Measurements from ENCODE around the gene DUSP16. TPM values are rescaled to one million over a fixed set of nuclear protein-coding genes. Genes with fewer than 3 reads are reported as not detected.
A peak's percentile ranks its signal among the peaks of the same experiment; 100 is the strongest.

Gene DUSP16
- total and polyA plus RNA-seq, 2 of the 8 experiments (the other 6 are each of a cell fraction or from before 2014, with no cell fraction given), result 31.6 to 55.9 TPM

GRCh38 chr12:12503384-12504078 is 59.1 kb downstream of the DUSP16 start:
- H3K36me3 ChIP-seq (ENCODE audit: control insufficient read depth in 2 of 4, insufficient read depth in 4 of 4, low read length in 3 of 4), result no peaks in the 10 kb centered on the region
- no peak overlapping the region for H3K56ac ChIP-seq (replicated peaks; ENCODE audit: insufficient read length, low read depth, low read length)
- H3K9me3 ChIP-seq (ENCODE audit: insufficient read depth in 2 of 2, low read depth in 1 of 2, low read length in 1 of 2), result no peaks in the 10 kb centered on the region
- no peak overlapping the region for H2BK15ac ChIP-seq (ENCODE audit: low read length)
- no peak for TF ChIP-seq MAFK (IDR thresholded peaks at IDR 0.05; ENCODE audit: low read depth, low read length)
- TF ChIP-seq CBX5 (IDR thresholded peaks at IDR 0.05; ENCODE audit: low read depth, low read length), result no peak
- peak; percentile 52 to 65 for TF ChIP-seq RAD21 (IDR thresholded peaks at IDR 0.05 in 1 of 2, conservative IDR thresholded peaks at IDR 0.05 in 1 of 2; ENCODE audit: low read depth in 2 of 2, low read length in 2 of 2)
- TF ChIP-seq CTCF (IDR thresholded peaks at IDR 0.05; ENCODE audit: control extremely low read depth in 1 of 3, insufficient read depth in 1 of 3, low read depth in 1 of 3, low read length in 3 of 3), result peak; percentile 36 to 52 (median 42); a peak in 3 of 4 replicates
- H2BK20ac ChIP-seq (ENCODE audit: low read length), result no peak overlapping the region
- H3K4me1 ChIP-seq (replicated peaks in 1 of 4; ENCODE audit: control insufficient read depth in 3 of 4, insufficient read depth in 4 of 4, low read length in 3 of 4), result peaks cover 0 to 23% (median 8%) of the 10 kb centered on the region in 4 experiments; a peak in 4 of 7 replicates
- H3K18ac ChIP-seq (ENCODE audit: extremely low read depth, low read length), result no peak overlapping the region
- FAIRE-seq, result no peak
- POLR2A ChIA-PET (ENCODE audit: partially characterized antibody), result interaction anchor here (0.8 kb wide), 1 partner anchor 12 kb away, joined by 4 read pairs; no protein-coding TSS in a partner anchor
- H3K4ac ChIP-seq (replicated peaks; ENCODE audit: insufficient read length, low read depth, low read length), result no peak overlapping the region
- peak overlapping the region in 1 of 4 experiments; percentile 58; a peak in 1 of 7 replicates for H3K9ac ChIP-seq (replicated peaks in 1 of 4; ENCODE audit: extremely low read depth in 1 of 4, low read depth in 3 of 4, low read length in 3 of 4)
- H3K4me3 ChIP-seq (ENCODE audit: extremely low read depth in 1 of 4, insufficient read depth in 2 of 4, low read depth in 3 of 4, low read length in 4 of 4), result no peak overlapping the region
- H2BK5ac ChIP-seq (ENCODE audit: low read depth, low read length), result no peak overlapping the region
- H2BK12ac ChIP-seq (ENCODE audit: low read depth, low read length), result no peak overlapping the region
- H4K20me1 ChIP-seq (replicated peaks in 1 of 2; ENCODE audit: control insufficient read depth in 1 of 2, insufficient read depth in 2 of 2, low read length in 2 of 2), result peaks cover 2 to 5% of the 10 kb centered on the region in 2 experiments
- no peak overlapping the region for H3K23ac ChIP-seq (ENCODE audit: insufficient read length)
- CTCF ChIA-PET (ENCODE audit: partially characterized antibody), result interaction anchor here (0.5 to 3.2 kb wide), 27 partner anchors 8 to 233 kb away, joined by 3 to 14 read pairs (median 4); partner anchors contain the start of gene DUSP16
- H4K8ac ChIP-seq (ENCODE audit: extremely low read depth, insufficient read depth, low read length), result no peak overlapping the region
- H3K14ac ChIP-seq (ENCODE audit: insufficient read length), result no peak overlapping the region
- no peak overlapping the region for H2BK120ac ChIP-seq (replicated peaks; ENCODE audit: low read depth, low read length)
- no peak overlapping the region for H4K5ac ChIP-seq (ENCODE audit: insufficient read length, low read depth, low read length)
- no peak overlapping the region for H3K27ac ChIP-seq (ENCODE audit: low read depth, low read length)
- H2AFZ ChIP-seq (ENCODE audit: low read length), result no peak overlapping the region
- peaks cover 5% of the 10 kb centered on the region; the same call in 1 of the 2 replicates for H3K79me1 ChIP-seq (ENCODE audit: low read depth, low read length)
- WGBS, 2 experiments (ENCODE audit: extremely low coverage in 1 of 2, insufficient coverage in 1 of 2, insufficient read length in 1 of 2, insufficient replicate concordance in 2 of 2, low coverage in 1 of 2, low lambda C conversion rate in 2 of 2, missing lambda C conversion rate in 1 of 2), result 74% methylated on average over 9 of the region's 9 CpGs; no CpG with 5 or more reads in 1 of the 2 experiments
- no peak overlapping the region for H2AK5ac ChIP-seq (ENCODE audit: low read depth, low read length)
- DNase-seq (ENCODE audit: low read depth in 1 of 2, low spot score in 2 of 2), result peak; percentile 27 to 56
- no peaks in the 10 kb centered on the region for H3K27me3 ChIP-seq (replicated peaks in 1 of 4; ENCODE audit: control insufficient read depth in 3 of 4, extremely low read depth in 1 of 4, insufficient read depth in 3 of 4, low read length in 3 of 4)
- peaks cover 0 to 80% of the 10 kb centered on the region in 2 experiments; a peak in 3 of 4 replicates for H3K79me2 ChIP-seq (ENCODE audit: control insufficient read depth in 1 of 2, insufficient read depth in 2 of 2, low read length in 2 of 2)
- no peak overlapping the region for H3K4me2 ChIP-seq (ENCODE audit: insufficient read depth in 1 of 2, low read depth in 2 of 2, low read length in 2 of 2)
- no peaks in the 10 kb centered on the region for H3K23me2 ChIP-seq (ENCODE audit: low read depth, low read length)
- no peak overlapping the region for H4K91ac ChIP-seq (replicated peaks; ENCODE audit: insufficient read length, low read length)
